Measurements from ENCODE around the gene ATN1. TPM values are rescaled to one million over a fixed set of nuclear protein-coding genes. Genes with fewer than 3 reads are reported as not detected.
A peak's percentile ranks its signal among the peaks of the same experiment; 100 is the strongest.

ATN1 gene
- total RNA-seq, 1 experiment from 2014 or later = 144 TPM

DNA sequence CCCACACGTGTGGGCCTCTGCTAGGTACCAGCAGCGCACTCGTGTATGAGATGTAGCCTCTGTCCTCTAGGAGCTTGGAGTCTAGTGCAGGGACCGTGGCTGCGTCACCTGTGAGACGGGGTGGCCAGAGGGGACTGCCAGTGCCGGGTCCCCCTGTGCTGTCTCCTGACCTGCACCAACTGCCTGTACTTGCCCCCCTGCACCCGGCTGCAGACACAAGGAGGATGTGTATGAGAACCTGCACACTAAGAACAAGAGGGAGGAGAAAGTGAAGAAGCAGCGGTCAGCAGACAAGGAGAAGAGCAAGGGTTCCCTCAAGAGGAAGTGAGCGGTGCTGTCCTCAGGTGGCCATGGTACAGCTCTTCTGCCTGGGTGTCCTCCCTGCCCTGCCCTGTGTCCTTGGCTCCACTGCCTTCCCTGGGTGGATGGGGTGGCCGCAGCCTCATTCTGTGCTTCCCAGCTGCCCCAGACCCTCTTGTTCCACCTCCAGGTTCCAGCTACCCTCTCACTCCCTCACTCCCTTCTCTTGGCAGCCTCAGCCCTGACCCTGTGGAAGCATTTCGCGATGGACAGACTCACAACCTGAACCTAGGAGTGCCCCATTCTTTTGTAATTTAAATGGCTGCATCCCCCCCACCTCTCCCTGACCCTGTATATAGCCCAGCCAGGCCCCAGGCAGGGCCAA is 33.0 kb downstream of the ATN1 start:
- ChIA-PET POLR2A (ENCODE audit: low non-redundant PET) (interaction anchor here (0.6 to 2.5 kb wide), 2 partner anchors 17 to 1876 kb away, joined by 3 to 19 read pairs; partner anchors contain the start of genes C12orf57 and RNU7-1), CTCF (interaction anchor here (1.1 kb wide), 1 partner anchor 17 kb away, joined by 3 read pairs; the partner anchor contains the start of genes C12orf57 and RNU7-1)
- Histone ChIP-seq H3K27ac (ENCODE audit: low read depth, low read length, poor library complexity, severe bottlenecking) (peak overlapping the region; percentile 96), H3K9me3 (ENCODE audit: low read depth, low read length, poor library complexity, severe bottlenecking) (no peaks in the 10 kb centered on the region), H3K36me3 (ENCODE audit: insufficient read depth, low read length, poor library complexity, severe bottlenecking) (peaks cover 13% of the 10 kb centered on the region), H3K27me3 (replicated peaks; ENCODE audit: insufficient read depth, low read depth, low read length, poor library complexity) (no peaks in the 10 kb centered on the region), H3K4me1 (ENCODE audit: insufficient read depth, low read length, poor library complexity, severe bottlenecking) (peaks cover 38% of the 10 kb centered on the region), H3K4me3 (ENCODE audit: low read depth, low read length, poor library complexity, severe bottlenecking) (peak overlapping the region; percentile 35)
- TF ChIP-seq EZH2 (IDR thresholded peaks at IDR 0.05; ENCODE audit: borderline replicate concordance, low read depth, low read length, poor library complexity, severe bottlenecking) = no peak
- TF ChIP-seq, protein P1, sequence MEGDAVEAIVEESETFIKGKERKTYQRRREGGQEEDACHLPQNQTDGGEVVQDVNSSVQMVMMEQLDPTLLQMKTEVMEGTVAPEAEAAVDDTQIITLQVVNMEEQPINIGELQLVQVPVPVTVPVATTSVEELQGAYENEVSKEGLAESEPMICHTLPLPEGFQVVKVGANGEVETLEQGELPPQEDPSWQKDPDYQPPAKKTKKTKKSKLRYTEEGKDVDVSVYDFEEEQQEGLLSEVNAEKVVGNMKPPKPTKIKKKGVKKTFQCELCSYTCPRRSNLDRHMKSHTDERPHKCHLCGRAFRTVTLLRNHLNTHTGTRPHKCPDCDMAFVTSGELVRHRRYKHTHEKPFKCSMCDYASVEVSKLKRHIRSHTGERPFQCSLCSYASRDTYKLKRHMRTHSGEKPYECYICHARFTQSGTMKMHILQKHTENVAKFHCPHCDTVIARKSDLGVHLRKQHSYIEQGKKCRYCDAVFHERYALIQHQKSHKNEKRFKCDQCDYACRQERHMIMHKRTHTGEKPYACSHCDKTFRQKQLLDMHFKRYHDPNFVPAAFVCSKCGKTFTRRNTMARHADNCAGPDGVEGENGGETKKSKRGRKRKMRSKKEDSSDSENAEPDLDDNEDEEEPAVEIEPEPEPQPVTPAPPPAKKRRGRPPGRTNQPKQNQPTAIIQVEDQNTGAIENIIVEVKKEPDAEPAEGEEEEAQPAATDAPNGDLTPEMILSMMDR (conservative IDR thresholded peaks at IDR 0.05; ENCODE audit: low read depth, low read length) = no peak
- intact Hi-C loops (cut with micrococcal nuclease; ENCODE audit: unreplicated experiment) = loop anchor here (10.0 kb wide), 1 partner anchor 196 kb away; the partner anchor contains the start of gene PTMS
- no peak for DNase-seq (ENCODE audit: low spot score)
- BruUV-seq (replicated peaks) = no TSS peak

DNA sequence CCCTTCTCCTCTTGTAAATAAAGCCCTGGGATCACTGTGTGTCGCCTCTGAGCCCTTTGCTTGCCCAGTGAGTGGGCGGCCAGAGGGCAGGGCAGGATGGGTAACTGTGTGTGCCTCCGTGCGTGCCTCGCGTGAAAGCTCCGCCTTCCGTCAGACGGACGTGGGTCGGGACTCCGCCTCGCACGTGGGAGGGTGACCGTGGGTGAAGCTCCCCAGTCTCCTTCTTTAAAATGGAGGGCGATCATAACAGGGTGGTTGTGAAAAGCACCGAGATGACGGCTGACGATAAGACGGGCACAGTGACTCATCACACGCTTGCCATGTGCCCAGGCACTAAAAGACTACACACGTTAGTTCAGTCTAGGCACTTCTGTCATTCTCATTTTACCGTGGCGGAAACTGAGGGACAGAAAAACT is 33.5 kb downstream of the ATN1 start:
- no peaks in the 10 kb centered on the region for H3K27me3 ChIP-seq (replicated peaks; ENCODE audit: insufficient read depth, low read depth, low read length, poor library complexity)
- no TSS peak for BruUV-seq (replicated peaks)
- H3K4me3 ChIP-seq (ENCODE audit: low read depth, low read length, poor library complexity, severe bottlenecking) = peak overlapping the region; percentile 35
- peak; percentile 67 for DNase-seq (ENCODE audit: low spot score)
- H3K9me3 ChIP-seq (ENCODE audit: low read depth, low read length, poor library complexity, severe bottlenecking) = no peaks in the 10 kb centered on the region
- CTCF ChIA-PET = interaction anchor here (0.5 to 1.2 kb wide), 4 partner anchors 10 to 427 kb away, joined by 3 to 4 read pairs (median 3); partner anchors contain the start of genes C12orf57, GAPDH, PTPN6 and RNU7-1
- peaks cover 19% of the 10 kb centered on the region for H3K36me3 ChIP-seq (ENCODE audit: insufficient read depth, low read length, poor library complexity, severe bottlenecking)
- peak overlapping the region; percentile 96 for H3K27ac ChIP-seq (ENCODE audit: low read depth, low read length, poor library complexity, severe bottlenecking)
- POLR2A ChIA-PET (ENCODE audit: low non-redundant PET) = interaction anchor here (2.5 kb wide), 1 partner anchor 17 kb away, joined by 19 read pairs; the partner anchor contains the start of genes C12orf57 and RNU7-1
- H3K4me1 ChIP-seq (ENCODE audit: insufficient read depth, low read length, poor library complexity, severe bottlenecking) = peaks cover 40% of the 10 kb centered on the region
- no peak for TF ChIP-seq EZH2 (IDR thresholded peaks at IDR 0.05; ENCODE audit: borderline replicate concordance, low read depth, low read length, poor library complexity, severe bottlenecking)
- TF ChIP-seq, protein P1 (conservative IDR thresholded peaks at IDR 0.05; ENCODE audit: low read depth, low read length) = no peak
- intact Hi-C loops (cut with micrococcal nuclease; ENCODE audit: unreplicated experiment) = loop anchor here (10.0 kb wide), 1 partner anchor 196 kb away; the partner anchor contains the start of gene PTMS

DNA sequence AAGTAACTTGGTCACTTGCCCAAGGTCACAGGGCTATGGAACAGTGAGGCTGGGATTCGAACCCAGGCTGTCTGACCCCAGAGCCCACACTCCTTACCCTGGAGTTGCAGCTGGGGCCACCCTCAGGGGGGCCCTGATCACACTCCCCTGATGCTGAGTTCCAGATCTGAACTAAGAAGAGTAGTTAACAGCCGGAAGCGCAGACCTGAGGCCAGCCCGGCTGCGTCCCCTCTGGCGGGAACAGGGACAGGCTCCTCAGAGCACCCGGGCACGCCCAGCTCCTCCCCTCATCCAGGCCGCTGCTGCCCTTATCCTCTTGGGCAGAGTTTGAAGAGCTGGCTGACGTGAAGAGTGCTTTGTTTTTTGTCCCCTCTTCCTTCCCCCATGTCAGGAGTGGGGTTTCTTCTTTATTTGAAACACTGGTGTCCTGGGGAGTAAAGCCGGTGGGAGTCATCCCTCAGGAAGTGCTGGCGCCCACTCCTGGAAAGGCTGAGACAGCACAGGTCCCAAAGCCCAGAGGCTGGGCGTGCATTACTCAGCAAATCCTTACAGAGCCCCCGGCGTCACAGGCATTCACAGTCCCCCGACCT is 34.0 kb downstream of the ATN1 start:
- H3K27ac ChIP-seq (ENCODE audit: low read depth, low read length, poor library complexity, severe bottlenecking) = peak overlapping the region; percentile 96
- peaks cover 44% of the 10 kb centered on the region for H3K4me1 ChIP-seq (ENCODE audit: insufficient read depth, low read length, poor library complexity, severe bottlenecking)
- H3K9me3 ChIP-seq (ENCODE audit: low read depth, low read length, poor library complexity, severe bottlenecking) = no peaks in the 10 kb centered on the region
- H3K4me3 ChIP-seq (ENCODE audit: low read depth, low read length, poor library complexity, severe bottlenecking) = peak overlapping the region; percentile 35
- ChIA-PET POLR2A (ENCODE audit: low non-redundant PET) (interaction anchor here (0.6 to 2.5 kb wide), 2 partner anchors 18 to 77 kb away, joined by 4 to 19 read pairs; partner anchors contain the start of genes C12orf57 and RNU7-1), CTCF (interaction anchor here (0.5 to 1.2 kb wide), 6 partner anchors 11 to 428 kb away, joined by 3 to 9 read pairs (median 3); partner anchors contain the start of genes C12orf57, GAPDH, PTPN6 and RNU7-1)
- H3K27me3 ChIP-seq (replicated peaks; ENCODE audit: insufficient read depth, low read depth, low read length, poor library complexity) = no peaks in the 10 kb centered on the region
- TF ChIP-seq EZH2 (IDR thresholded peaks at IDR 0.05; ENCODE audit: borderline replicate concordance, low read depth, low read length, poor library complexity, severe bottlenecking) = no peak
- TF ChIP-seq, protein P1 (conservative IDR thresholded peaks at IDR 0.05; ENCODE audit: low read depth, low read length) = peak; percentile 87
- intact Hi-C loops (cut with micrococcal nuclease; ENCODE audit: unreplicated experiment) = loop anchor here (1.0 to 10.0 kb wide), 3 partner anchors 17 to 197 kb away; partner anchors contain the start of genes C12orf57 and PTMS
- H3K36me3 ChIP-seq (ENCODE audit: insufficient read depth, low read length, poor library complexity, severe bottlenecking) = peaks cover 24% of the 10 kb centered on the region
- BruUV-seq (replicated peaks) = TSS peak; percentile 70
- DNase-seq (ENCODE audit: low spot score) = peak; percentile 97

Measured in A673 (cell line).